Left renal cortex interstitium (tissue), 4 donors: ENCODE results near the gene ART1. TPM values are rescaled to one million over a fixed set of nuclear protein-coding genes. Genes with fewer than 3 reads are reported as not detected.
A peak's percentile ranks its signal among the peaks of the same experiment; 100 is the strongest.

Experiments
- DNase-seq, 4 donors: peaks; one replicate each; pipeline ENCODE4 v3.0.0-alpha.2; 2013; ENCODE audit warnings: low read depth in 4 of 4, low spot score in 2 of 4, missing footprints in 1 of 4
- polyA plus RNA-seq, 4 donors: library from polyadenylated mRNA; unstranded; fragments of 120-200 nt; gene quantifications; one replicate each; pipeline ENCODE4 v1.2.1, GENCODE V29; 2013; ENCODE audit not compliant: insufficient read length in 4 of 4

Gene ART1
- polyA plus RNA-seq, 4 donors: 0.18 TPM; not detected in 3

DNA sequence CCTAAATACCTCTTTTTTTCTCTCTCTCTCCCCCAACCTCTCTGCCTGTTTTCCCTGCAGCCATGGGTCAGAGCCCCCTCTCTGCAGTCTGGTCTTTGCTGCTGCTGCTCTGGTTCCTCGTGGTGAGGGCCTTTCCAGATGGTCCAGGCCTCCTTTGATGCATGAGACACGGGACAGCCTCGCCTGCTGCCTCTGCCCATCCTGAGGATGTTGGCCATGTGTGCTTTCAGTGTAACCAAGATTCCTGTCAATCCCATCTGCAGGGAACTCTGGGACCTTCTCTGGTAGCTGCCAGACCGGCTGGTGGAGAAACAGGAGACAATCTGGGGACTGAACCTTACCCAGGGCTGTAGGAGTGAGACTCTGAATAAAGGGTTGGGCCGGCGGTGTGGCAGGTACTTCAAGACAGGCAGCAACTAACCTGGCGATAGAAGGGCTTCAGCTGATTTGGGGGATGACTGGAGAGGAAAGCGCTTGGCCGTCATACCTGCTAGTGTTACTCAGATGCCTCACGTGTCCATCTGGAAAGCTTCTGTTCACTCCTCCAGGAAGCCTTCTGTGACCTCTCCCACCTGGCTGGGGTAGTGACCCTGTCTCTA is 19.2 kb downstream of the ART1 start:
- DNase-seq: no peak

DNA sequence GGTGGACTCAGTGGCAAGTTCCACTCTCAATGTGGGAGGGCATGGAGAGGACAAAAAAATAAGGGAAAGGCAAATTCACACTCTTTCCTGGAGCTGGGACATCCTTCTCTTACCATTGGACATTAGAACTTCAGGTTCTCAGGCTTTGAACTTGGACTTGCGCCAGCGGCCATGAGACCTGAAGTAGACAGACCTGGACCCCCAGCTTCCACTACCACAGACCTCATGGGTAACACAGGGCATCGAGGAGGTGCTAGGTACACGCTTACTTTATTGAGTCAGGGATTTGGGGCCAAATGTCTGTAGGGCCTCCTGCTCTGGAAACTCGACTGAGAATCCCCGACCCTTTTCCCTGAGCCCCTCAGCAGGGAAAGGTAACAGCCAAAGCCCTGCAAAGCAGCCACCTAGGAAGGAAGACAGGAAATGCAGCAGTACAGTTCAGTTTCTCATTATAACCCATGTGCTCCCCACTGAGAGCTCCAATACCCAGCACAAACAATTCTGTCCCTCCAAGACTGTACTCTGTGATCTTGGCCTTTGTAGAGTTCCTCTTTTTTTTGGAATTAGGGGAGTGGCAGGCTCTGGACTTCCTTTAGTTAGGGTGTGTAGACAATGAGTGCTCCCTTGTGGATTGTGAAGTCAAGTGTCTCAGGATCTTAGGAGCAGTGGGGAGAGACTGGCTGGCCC is 20.6 kb downstream of the ART1 start:
- DNase-seq: no peak

DNA sequence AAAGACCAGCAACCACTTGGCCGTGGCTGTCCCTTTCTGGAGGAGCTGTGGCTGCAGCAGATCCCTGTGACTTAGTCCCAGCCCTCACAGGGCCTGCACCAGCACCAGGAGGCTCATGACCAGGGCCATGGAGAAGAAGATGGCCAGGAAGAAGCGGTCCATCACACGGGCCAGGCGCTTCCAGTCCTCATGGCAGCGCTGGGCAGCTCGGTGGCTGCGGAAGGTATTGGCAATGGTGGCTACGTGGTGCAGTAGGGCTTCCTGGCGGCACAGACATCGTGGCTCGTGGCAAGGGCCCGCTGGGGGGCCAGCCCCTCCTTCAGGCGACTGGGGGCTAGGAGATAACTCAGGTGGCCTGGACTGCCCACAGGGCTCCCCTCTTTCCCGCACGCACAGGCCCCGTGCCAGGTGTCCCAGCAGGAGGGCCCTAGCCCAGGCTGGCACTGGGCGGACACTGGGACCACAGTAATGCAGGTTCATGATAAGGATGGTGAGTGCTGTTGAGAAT is 21.1 kb downstream of the ART1 start:
- DNase-seq: no peak

DNA sequence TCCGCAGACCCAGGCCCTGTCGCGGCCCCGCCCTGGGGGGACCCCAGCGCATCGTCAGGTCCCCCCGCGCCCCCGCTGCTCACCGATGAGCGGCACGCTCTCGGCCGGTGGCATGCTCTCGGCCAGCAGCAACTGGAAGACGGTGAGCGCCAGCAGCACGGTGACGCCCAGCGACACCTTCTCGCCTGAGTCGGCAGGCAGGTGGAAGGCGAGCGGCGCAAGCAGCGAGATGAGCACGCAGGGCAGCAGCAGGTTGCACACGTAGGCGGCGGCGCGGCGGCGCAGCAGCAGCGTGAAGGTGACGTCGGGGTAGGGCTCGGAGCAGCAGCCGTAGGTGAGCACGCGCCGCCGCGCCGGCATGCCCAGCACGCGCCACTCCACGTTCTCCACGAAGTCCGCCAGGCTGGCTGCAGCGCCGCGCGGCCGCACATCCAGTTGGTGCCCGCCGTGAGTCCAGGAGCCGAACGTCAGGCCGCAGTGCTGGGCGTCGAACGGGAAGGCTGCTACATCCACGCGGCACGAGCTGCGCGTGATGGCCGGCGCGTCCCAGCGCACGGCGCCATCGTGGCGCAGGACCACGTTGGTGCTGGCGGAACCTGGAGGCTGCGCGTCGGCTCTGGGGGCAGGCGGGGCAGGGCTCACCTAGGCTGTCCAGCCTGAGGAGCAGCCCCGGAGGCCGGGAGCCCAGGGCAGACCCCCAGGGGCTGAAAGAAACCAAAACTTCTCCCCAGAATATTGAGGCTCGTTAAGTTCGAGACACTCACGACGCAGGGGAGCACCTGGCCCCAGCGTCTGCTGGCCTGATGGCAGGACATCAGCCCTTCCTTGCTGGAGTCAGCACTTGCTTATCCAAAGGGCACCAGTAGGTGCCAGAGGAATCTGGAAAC is 22.5 kb downstream of the ART1 start:
- no peak for DNase-seq

DNA sequence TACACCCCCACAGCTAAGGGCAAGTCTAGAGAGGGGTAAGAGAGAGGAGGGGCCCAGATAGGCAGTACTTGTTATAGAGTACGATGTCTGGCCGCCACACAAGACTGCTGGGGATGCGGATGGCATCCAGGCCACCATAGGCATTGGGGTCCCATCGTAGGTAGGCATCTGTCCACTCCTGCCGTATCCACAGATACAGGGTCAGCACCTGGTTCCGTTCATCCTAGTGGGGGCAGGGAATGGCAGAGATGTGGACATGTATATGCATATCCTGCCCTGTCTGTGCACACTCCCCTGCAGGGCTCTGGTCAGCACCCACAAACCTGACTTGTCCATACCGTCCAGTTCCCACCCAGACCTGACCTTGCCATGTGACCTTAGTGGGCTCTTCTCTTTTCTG is 24.2 kb downstream of the ART1 start:
- DNase-seq: no peak

DNA sequence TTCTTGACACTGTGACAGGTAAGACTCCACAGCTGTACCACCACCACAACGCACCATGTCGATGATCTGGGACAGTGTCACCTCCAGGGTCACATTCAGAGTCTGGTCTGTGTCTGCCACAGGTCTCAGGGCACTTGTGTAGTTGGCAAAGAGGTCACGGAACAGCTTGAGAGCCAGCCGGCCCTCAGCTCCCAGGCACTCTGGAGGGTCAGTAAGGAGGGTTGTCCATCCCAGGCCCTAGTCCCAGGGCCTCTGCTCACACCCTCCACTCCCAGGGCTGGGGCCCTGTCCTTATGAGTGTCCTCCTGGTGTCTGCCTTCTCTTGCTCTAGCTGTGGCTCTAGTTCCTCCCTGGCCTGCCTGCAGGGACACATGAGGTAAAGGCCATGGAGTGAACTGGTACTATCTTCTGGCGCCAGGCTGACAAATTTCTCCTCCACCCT is 24.8 kb downstream of the ART1 start:
- DNase-seq: no peak

DNA sequence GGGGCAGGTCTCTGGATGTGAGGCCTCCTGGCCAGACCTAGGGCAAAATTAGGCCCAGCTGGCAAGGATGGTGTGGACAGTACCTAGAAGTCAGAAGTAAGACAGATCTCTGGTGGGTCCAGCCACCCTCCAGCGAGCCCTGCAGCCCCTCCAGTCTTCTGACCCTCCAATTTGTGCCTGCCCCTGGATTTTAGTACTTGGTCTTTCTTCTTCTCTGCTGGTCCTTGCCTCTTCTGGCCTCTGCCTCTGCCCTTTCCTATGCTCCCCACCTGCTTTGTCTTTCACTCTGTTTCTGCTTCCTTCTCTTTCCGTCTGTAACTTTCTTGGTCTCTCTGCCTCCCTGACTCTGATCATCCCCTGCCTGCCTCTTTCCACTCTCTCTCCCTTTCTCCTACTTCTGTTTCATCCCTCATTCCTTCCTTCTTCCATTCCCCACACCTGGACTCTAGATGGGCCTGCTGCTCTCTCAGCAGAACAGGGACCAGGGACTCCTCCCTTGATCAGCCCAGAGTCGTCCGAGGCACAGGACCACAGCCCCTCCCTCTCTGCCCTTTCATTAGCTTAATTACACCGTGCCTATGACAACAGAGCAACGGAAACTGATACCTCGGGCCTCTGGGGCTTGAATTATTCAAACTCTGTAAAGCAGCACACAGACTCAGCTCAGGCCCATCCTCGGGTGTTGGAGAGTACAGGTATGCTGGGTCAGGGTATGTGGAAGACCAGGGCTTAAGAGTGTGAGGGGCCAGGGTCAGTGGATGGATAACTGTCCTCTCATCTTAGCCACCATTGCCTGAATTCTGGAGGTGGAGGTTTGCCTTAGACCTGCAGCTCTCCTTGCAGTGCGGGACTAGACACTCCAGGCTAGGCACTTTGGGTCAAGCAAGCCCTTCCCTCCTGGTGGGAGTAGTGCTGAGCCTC is 26.7 kb downstream of the ART1 start, which contains the start of gene CHRNA10:
Gene CHRNA10, minus strand, starts transcription at position 51 of the 921 bp plus-strand sequence. CDS start 72 bp downstream, outside the sequence.
- peak in 3 of 4 donors; percentile 9 to 18 (median 10) for DNase-seq

DNA sequence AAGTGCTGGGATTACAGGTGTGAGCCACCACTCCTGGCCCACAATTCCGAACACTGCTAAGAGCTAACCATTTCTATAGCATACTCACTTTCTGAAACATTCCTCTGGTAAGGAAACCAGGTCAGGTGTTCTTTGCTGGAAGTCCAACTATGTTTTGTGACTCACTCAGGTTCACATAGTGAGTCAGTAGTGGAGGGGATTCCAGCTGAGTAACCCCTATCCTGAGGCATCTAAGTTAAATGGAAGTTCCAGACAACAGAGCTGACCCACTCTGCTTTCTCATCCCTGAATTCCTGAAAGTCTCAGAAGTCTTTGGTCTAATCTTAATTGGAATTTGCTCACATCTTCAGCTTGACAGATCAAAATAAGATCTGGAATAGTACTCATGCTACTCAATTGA is 29.3 kb downstream of the ART1 start:
- DNase-seq: no peak

DNA sequence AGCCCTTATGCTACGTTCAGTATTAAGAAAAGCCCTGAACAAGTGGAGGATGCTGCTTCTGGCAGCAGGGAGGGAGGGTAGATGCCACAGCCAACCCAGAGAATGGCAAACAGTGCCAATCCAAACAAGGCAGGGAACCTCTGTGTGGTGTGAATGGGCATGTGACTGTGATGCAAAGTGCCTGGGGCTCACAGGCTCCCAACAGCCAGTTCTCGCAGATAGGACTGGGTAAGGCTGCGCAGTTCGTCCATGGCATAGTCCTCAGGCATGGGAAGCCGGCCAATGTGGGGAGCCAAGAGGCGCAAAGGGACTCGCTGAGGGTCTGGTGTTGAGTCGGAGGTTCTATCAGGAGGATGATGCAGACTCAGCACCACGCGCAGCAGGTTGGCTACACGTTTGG is 31.0 kb downstream of the ART1 start:
- DNase-seq: no peak

DNA sequence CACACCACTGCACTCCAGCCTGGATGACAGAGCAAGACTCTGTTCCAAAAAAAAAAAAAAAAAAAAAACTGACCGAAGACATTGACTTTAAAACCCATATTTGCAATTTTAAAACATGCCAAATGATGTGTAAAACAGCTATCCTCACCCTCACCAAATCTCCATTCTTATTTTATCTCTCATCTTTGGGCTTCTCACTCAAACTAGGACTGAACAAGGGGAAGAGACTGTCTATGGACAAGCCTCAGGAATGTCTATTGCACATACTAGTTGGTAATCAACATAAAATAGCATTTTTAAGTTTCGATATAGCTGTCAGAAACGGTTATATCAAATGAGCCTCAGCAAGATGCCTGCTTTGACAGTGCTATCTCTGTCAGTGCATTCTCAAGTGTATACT is 34.1 kb downstream of the ART1 start:
- no peak for DNase-seq

DNA sequence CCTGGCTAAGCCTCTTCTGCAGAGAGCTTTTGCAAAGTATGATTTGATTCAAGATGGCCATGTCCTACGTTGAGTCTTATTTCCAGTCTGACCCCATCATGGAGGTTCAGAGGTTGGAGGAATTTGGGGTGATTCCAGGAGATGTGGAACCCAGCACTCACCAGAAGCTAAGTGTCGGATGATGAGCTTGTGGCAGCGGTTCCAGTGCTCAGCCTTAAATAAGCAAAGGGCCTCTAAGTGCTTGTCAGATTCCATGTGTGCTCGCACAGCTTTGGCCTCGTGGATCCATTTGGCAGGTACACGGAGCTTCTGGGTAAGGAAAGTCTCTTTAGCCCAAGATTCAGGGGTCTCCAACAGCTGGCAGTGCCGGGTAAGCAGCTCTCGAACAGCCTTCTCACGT is 38.1 kb downstream of the ART1 start:
- no peak for DNase-seq

DNA sequence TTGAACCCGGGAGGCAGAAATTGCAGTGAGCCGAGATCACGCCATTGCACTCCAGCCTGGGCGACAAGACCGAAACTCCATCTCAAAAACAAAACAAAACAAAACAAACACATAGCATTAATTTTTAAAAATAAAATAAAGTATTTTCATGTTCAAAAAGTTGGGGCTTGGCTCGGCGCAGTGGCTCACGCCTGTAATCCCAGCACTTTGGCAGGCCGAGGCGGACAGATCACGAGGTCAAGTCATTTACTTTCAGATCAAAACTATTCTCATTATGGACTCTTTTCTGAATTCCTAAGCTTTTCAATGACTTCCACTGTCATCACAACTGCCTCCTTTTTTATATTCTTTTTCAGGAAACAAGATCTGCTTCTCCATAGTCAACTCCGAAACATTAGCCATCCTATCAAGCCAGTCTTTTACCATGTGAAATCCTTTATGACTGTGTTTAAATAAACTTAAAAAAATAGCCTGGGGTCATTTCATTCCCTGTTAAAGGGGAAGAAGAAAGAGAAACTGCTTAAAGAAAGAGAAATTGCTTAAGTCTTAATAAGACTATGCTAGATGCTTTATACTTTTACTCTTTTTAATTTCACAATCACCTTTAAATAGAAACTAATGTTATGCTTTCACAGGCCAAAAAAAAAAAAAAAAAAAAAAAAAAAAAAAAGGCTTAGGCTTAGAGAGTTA is 39.3 kb downstream of the ART1 start:
- DNase-seq: no peak

DNA sequence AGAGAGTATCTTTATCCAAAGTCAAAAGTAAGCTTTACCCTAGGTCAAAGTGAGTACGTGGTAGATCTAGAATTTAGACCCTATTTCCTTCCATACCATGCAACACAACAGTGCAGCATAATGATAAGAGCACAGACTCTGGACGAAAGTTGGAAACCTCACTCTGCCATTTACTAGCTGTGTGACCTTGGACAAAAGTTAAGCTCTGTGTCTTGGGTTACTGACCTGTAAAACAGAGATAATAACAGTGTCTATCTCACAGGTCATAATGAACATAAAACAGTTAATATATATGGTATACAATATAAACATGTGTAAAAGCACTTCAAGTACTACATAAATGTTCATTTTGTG is 39.9 kb downstream of the ART1 start:
- DNase-seq: no peak

DNA sequence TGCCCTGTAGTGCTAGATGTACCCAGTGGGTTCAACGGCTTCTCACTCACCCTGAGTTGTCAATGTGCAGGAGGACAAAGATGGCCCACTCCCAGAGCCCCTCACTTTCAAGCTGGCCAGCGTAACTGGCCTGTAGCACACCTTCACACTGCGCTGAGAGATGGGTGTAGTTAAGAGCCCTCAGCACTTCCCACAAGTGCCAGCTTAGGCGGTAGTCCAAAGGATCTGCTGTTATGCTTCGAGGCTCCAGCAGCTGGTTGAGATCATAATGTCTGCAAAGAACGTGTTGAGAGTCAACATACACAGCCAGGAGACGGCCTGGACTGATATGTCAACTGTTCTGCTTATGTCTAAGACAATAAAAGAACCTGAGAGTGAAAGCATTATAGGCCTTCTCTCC is 41.0 kb downstream of the ART1 start:
- DNase-seq: no peak

DNA sequence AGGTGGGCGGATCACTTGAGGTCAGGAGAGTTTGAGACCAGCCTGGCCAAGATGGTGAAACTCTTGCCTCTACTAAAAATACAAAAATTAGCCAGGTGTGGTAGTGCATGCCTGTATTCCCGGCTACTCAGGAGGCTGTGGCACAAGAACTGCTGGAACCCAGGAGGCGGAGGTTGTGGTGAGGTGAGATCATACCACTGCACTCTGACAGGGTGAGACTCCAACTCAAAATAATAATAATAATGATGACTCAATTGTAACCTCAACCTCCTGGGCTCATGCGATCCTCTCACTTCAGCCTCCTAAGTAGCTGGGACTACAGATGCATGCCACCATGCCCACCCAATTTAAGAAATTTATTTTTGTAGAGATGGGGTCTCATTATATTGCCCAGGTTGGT is 41.8 kb downstream of the ART1 start:
- no peak for DNase-seq

DNA sequence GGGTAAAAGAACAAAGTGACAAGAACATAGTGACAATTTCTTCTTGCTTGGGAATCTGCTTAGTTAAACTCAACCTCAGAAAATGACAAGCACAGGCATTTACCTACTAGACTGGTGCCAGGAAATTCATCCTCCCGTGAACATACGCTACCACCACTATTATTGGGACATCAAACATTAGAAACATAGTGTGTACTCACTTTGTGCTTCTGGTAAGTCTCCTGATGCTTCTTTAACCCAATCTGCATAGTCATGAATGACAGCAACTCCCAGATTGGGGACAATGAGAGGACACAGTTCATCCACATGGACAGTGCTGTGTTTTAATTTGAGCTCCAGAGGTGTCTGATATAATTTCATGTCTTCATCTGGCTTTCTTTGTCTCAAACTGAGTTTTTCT is 55.5 kb downstream of the ART1 start:
- DNase-seq: no peak

DNA sequence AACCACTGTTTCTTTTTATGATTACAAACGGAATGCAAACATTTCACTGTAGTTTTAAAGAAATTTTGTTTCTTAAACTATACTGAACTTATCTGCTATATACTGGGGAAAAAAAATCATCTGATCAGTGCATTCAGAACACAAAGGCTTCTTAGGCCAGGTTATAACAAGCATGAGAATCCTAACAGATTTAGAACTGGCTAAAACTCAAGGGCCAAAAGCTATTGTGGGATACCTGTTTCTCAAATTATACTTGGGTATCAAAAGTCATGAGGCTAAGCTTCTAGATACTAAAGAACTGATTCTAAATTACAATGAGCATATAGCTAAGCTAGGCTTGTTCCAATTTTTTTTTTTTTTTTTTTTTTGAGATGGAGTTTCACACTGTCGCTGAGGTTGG is 56.0 kb downstream of the ART1 start:
- DNase-seq: no peak

DNA sequence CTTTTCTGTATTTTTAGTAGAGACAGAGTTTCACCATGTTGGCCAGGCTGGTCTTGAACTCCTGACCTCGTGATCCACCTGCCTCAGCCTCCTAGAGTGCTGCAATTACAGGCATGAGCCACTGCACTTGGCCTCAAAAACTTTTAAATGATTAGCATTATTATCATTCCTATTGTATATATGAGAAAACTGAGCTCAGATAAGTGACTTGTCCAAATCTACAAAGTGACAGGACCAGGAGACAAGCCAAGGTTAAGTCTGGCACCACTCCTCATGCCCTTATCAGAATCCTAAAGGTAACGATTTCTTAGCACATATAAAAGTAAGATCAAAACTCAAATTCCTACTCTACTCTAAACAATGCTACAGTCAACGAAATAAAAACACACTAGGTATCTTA is 58.5 kb downstream of the ART1 start:
- DNase-seq: no peak

DNA sequence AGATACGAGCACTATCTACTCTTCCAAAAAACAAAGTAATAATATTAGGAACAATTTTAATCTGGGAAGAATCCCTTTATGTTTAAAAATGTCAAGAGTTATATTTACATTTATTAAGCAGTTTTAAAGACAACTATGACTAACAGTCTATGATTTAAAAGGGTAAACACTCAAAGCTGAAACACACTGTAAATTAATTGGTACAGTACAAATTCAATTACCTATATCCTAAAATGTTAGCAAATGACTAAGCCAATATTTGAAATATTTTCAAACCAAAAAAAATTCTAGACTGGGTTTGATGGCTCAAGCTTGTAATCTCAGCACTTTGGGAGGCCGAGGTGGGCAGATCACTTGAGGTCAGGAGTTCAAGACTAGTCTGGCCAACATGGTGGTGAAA is 62.2 kb downstream of the ART1 start:
- DNase-seq: no peak

DNA sequence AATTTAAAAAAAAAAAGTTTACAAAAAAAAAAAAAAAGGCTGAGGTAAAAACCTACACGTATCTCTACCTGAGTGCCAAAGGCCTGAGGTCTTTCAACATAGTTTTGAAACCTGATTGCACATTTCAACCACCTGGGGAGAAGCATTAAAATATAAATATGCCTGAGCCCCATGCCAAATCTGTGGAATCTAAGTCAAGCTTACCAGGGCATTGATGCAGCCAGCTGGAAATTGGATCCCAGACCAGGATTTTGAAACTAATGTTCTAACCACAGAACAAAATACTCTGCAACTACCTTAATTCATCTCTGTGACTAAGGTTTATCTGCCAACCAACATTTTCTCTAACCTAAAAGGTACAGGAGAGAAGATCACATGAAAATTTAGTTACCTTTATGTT is 65.0 kb downstream of the ART1 start:
- no peak for DNase-seq
